Measurements from ENCODE around the gene ZNF189.

Gene ZNF189

GRCh38 chr9:101433229-101433628 lies 34.6 kb downstream of the ZNF189 start:
- ChIA-PET CTCF (interaction anchor here (1.7 to 2.3 kb wide), 2 partner anchors 16 to 25 kb away, joined by 3 to 7 read pairs; no protein-coding TSS in a partner anchor), POLR2A (ENCODE audit: low non-redundant PET) (no interaction called here)
- no peak overlapping the region for H3K27ac ChIP-seq
- no peak for DNase-seq (ENCODE audit: low spot score)
- no peak for TF ChIP-seq CTCF (conservative IDR thresholded peaks at IDR 0.05; ENCODE audit: low read depth)

- CTCF ChIA-PET: no interaction called here
- POLR2A ChIA-PET (ENCODE audit: low non-redundant PET): no interaction called here
- H3K27ac ChIP-seq: no peak overlapping the region
- no peak for DNase-seq (ENCODE audit: low spot score)
- no peak for TF ChIP-seq CTCF (conservative IDR thresholded peaks at IDR 0.05; ENCODE audit: low read depth)
Measured at GRCh38 chr9:101434998-101435397, 36.3 kb downstream of the ZNF189 start.

GRCh38 chr9:101435601-101436079 lies 37.0 kb downstream of the ZNF189 start, which contains the start of gene ALDOB:
Gene ALDOB, minus strand, starts transcription at chr9:101435774. Its CDS starts 4,887 bp downstream, at chr9:101430887.
- ChIA-PET POLR2A (ENCODE audit: low non-redundant PET) (no interaction called here), CTCF (no interaction called here)
- no peak for TF ChIP-seq CTCF (conservative IDR thresholded peaks at IDR 0.05; ENCODE audit: low read depth)
- no peak within 1 kb of the TSS for H3K27ac ChIP-seq
- DNase-seq (ENCODE audit: low spot score): no peak

- DNase-seq (ENCODE audit: low spot score): no peak
- POLR2A ChIA-PET (ENCODE audit: low non-redundant PET): no interaction called here
- CTCF ChIA-PET: interaction anchor here (1.3 kb wide), 1 partner anchor 92 kb away, joined by 3 read pairs; no protein-coding TSS in a partner anchor
- no peak for TF ChIP-seq CTCF (conservative IDR thresholded peaks at IDR 0.05; ENCODE audit: low read depth)
- H3K27ac ChIP-seq: no peak overlapping the region
Measured at GRCh38 chr9:101437806-101438232, 39.2 kb downstream of the ZNF189 start.

GRCh38 chr9:101438523-101438922 lies 39.9 kb downstream of the ZNF189 start:
- POLR2A ChIA-PET (ENCODE audit: low non-redundant PET): no interaction called here
- no peak for TF ChIP-seq CTCF (conservative IDR thresholded peaks at IDR 0.05; ENCODE audit: low read depth)
- DNase-seq (ENCODE audit: low spot score): no peak
- H3K27ac ChIP-seq: no peak overlapping the region
- CTCF ChIA-PET: interaction anchor here (1.3 kb wide), 1 partner anchor 92 kb away, joined by 3 read pairs; no protein-coding TSS in a partner anchor

- CTCF ChIA-PET: no interaction called here
- no peak for DNase-seq (ENCODE audit: low spot score)
- H3K27ac ChIP-seq: no peak overlapping the region
- POLR2A ChIA-PET (ENCODE audit: low non-redundant PET): no interaction called here
- TF ChIP-seq CTCF (conservative IDR thresholded peaks at IDR 0.05; ENCODE audit: low read depth): no peak
Measured at GRCh38 chr9:101440714-101441230, 42.1 kb downstream of the ZNF189 start.

Measured in RWPE1 (cell line).